WTC11 (cell line): ENCODE data around the gene PTX4. TPM values are rescaled to one million over a fixed set of nuclear protein-coding genes. Genes with fewer than 3 reads are reported as not detected.

ENCODE experiments used
- ATAC-seq: fragments of 200-7000 bp; cut with Tn5 transposase; 2 replicates; pipeline ENCODE4 v1.10.0; 2021; ENCODE audit warnings: mild to moderate bottlenecking, moderate library complexity
- CTCF ChIA-PET: fragments of 300-600 bp; sonication (Branson Sonifier 250); formaldehyde crosslinking; loops from one replicate; lab custom pipeline; 2021; ENCODE audit warnings: antibody characterized with exemption; lab: Charles Lee
- POLR2A ChIA-PET: fragments of 350-600 bp; sonication (Branson Sonifier 250); formaldehyde crosslinking; loops from one replicate; lab custom pipeline; 2021; ENCODE audit warnings: antibody characterized with exemption; lab: Charles Lee
- DNase-seq: peaks from one replicate; pipeline ENCODE4 v3.0.0; 2021; ENCODE audit warnings: low spot score
- H3K27ac Mint-ChIP-seq: 2 replicates; pipeline ENCODE4 v1.8.0; 2021; ENCODE audit warnings: mixed read lengths
- H3K27me3 Mint-ChIP-seq: 2 replicates; pipeline ENCODE4 v1.8.0; 2021; ENCODE audit warnings: low read depth, mild to moderate bottlenecking, moderate library complexity, mixed read lengths
- H3K36me3 Mint-ChIP-seq: 2 replicates; pipeline ENCODE4 v1.8.0; 2021; ENCODE audit warnings: mixed read lengths
- H3K4me1 Mint-ChIP-seq: 2 replicates; pipeline ENCODE4 v1.8.0; 2022; ENCODE audit warnings: mixed read lengths
- H3K4me3 Mint-ChIP-seq: 2 replicates; pipeline ENCODE4 v1.8.0; 2021; ENCODE audit warnings: mild to moderate bottlenecking, moderate library complexity, mixed read lengths
- H3K9me3 Mint-ChIP-seq: 2 replicates; pipeline ENCODE4 v1.8.0; 2021; ENCODE audit warnings: mixed read lengths
- CREM ChIP-seq: sonication (generic); formaldehyde crosslinking; IDR thresholded peaks from 2 replicates; pipeline ENCODE4 v1.8.1; 2022; ENCODE audit warnings: mild to moderate bottlenecking, missing genetic modification reagents, moderate library complexity
- HMGXB4 ChIP-seq: sonication (generic); formaldehyde crosslinking; IDR thresholded peaks from 2 replicates; pipeline ENCODE4 v1.8.1; 2023; ENCODE audit warnings: mild to moderate bottlenecking, moderate library complexity, missing genetic modification reagents
- NFE2L1 ChIP-seq: sonication (generic); formaldehyde crosslinking; IDR thresholded peaks from 2 replicates; pipeline ENCODE4 v1.8.1; 2023; ENCODE audit warnings: missing genetic modification reagents
- NFYB ChIP-seq: sonication (generic); formaldehyde crosslinking; conservative IDR thresholded peaks from 2 replicates; pipeline ENCODE4 v1.8.0; 2022; ENCODE audit warnings: low read depth, missing genetic modification reagents
- RELA ChIP-seq: sonication (generic); formaldehyde crosslinking; IDR thresholded peaks from 2 replicates; pipeline ENCODE4 v1.8.1; 2022; ENCODE audit warnings: missing genetic modification reagents, mild to moderate bottlenecking, borderline replicate concordance
- USF2 ChIP-seq: sonication (generic); formaldehyde crosslinking; IDR thresholded peaks from 2 replicates; pipeline ENCODE4 v1.8.1; 2023; ENCODE audit warnings: mild to moderate bottlenecking, missing genetic modification reagents, moderate library complexity
- ZNF219 ChIP-seq: sonication (generic); formaldehyde crosslinking; IDR thresholded peaks from 2 replicates; pipeline ENCODE4 v1.8.0; 2023; ENCODE audit warnings: missing genetic modification reagents, mild to moderate bottlenecking, borderline replicate concordance
- ZNF423 ChIP-seq: fragments of 250-450 bp; sonication (Bioruptor Pico); IDR thresholded peaks from 2 replicates; pipeline ENCODE4 v2.1.2; 2022; ENCODE audit warnings: mild to moderate bottlenecking, moderate library complexity
- total RNA-seq: library from RNA; stranded (reverse); gene quantifications from 3 replicates; pipeline ENCODE4 v1.2.3, GENCODE V29; 2021
- TF ChIP-seq, protein P1 (sequence below): fragments of 250-450 bp; sonication (Bioruptor Pico); IDR thresholded peaks from 2 replicates; pipeline ENCODE4 v1.9.0; 2021; ENCODE audit warnings: mild to moderate bottlenecking, borderline replicate concordance
- TF ChIP-seq, protein P2 (sequence below): sonication (generic); formaldehyde crosslinking; IDR thresholded peaks from 2 replicates; pipeline ENCODE4 v1.8.1; 2022; ENCODE audit warnings: missing genetic modification reagents, borderline replicate concordance
- TF ChIP-seq, protein P3 (sequence below): sonication (generic); formaldehyde crosslinking; IDR thresholded peaks from 2 replicates; pipeline ENCODE4 v1.8.0; 2022; ENCODE audit warnings: mild to moderate bottlenecking, missing genetic modification reagents
- TF ChIP-seq, protein P4 (sequence below): sonication (generic); formaldehyde crosslinking; IDR thresholded peaks from 2 replicates; pipeline ENCODE4 v1.8.1; 2023; ENCODE audit warnings: mild to moderate bottlenecking, missing genetic modification reagents, borderline replicate concordance
- TF ChIP-seq, protein P5 (sequence below): sonication (generic); formaldehyde crosslinking; IDR thresholded peaks from 2 replicates; pipeline ENCODE4 v1.8.1; 2022; ENCODE audit warnings: low read depth, missing genetic modification reagents, borderline replicate concordance

PTX4 gene
- total RNA-seq, 1 experiment from 2014 or later, result 0.26 TPM

DNA sequence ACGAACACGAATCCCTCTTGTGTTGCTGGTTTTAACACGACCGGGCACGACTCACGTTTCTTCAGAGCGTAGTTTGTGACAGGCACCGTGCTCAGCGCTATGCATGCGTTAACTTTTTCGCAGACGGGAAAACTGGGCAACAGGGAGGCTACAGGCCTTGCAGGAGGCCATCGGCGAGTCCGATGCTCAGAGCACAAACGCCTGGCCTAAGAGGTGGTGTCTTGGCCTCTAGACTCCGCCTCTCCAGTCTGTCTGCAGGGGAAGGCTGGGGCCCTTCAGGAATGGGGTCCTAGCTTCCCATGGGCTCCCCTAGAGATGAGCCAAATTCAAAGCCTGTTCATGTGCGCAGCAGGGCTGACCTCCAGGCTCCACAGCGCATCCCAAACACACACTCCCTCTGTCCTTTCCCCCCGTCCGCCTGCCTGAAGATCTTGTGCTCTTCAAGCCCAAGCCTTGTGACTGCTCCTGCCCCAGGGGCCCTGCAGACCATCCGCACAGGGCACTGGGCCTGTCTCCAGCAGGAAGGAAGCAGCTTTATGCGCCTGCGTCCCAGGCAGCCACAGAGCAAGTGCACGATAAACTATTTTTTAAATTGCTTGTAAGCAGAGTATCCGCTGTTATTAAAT is 17.1 kb downstream of the PTX4 start (continued):
- TF ChIP-seq, protein P1, sequence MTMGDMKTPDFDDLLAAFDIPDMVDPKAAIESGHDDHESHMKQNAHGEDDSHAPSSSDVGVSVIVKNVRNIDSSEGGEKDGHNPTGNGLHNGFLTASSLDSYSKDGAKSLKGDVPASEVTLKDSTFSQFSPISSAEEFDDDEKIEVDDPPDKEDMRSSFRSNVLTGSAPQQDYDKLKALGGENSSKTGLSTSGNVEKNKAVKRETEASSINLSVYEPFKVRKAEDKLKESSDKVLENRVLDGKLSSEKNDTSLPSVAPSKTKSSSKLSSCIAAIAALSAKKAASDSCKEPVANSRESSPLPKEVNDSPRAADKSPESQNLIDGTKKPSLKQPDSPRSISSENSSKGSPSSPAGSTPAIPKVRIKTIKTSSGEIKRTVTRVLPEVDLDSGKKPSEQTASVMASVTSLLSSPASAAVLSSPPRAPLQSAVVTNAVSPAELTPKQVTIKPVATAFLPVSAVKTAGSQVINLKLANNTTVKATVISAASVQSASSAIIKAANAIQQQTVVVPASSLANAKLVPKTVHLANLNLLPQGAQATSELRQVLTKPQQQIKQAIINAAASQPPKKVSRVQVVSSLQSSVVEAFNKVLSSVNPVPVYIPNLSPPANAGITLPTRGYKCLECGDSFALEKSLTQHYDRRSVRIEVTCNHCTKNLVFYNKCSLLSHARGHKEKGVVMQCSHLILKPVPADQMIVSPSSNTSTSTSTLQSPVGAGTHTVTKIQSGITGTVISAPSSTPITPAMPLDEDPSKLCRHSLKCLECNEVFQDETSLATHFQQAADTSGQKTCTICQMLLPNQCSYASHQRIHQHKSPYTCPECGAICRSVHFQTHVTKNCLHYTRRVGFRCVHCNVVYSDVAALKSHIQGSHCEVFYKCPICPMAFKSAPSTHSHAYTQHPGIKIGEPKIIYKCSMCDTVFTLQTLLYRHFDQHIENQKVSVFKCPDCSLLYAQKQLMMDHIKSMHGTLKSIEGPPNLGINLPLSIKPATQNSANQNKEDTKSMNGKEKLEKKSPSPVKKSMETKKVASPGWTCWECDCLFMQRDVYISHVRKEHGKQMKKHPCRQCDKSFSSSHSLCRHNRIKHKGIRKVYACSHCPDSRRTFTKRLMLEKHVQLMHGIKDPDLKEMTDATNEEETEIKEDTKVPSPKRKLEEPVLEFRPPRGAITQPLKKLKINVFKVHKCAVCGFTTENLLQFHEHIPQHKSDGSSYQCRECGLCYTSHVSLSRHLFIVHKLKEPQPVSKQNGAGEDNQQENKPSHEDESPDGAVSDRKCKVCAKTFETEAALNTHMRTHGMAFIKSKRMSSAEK (CRISPR knock-in tag), result no peak
- no peak for TF ChIP-seq USF2

DNA sequence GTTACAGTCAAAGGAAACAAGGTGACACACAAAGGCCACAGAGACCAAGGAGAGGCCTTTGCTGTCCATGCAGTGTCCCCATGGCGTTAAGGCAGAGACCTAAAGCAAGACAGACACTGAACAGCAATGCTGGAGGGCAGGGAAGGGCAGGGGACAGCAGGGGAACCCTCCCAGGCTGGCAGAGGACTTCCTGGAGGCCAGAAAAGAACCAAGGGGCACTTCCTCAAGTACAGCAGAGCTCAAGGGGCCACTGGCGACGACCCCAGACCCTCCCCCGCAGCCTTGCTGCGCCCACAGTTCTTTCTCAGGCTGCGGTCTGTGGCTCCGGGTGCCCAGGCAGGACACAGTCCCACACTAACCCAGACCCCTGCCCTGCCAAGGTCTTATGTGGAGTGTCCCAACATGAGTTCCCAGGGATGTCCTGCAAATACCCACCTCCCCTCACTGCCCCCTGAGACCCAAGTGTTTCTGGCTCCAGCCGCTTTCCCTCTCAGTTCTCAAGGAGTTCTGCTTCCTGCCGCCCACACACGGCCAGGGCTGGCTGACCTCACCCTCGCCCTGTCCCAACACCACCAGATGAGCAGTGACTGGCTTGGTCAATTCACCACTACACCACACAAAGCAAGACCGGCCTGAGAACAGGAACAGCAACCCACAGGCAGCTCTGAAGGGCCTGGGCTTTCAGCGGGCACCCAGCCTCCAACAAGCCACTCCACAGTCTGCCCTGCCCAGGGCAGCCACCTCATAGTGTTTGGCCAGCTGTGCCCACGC is 18.1 kb downstream of the PTX4 start:
- no peaks in the 10 kb centered on the region for H3K36me3 Mint-ChIP-seq
- DNase-seq, result no peak
- H3K4me1 Mint-ChIP-seq, result peaks cover 6% of the 10 kb centered on the region
- peak overlapping the region; percentile 74 for H3K27ac Mint-ChIP-seq
- TF ChIP-seq NFYB (CRISPR knock-in tag), result no peak
- TF ChIP-seq, protein P2, sequence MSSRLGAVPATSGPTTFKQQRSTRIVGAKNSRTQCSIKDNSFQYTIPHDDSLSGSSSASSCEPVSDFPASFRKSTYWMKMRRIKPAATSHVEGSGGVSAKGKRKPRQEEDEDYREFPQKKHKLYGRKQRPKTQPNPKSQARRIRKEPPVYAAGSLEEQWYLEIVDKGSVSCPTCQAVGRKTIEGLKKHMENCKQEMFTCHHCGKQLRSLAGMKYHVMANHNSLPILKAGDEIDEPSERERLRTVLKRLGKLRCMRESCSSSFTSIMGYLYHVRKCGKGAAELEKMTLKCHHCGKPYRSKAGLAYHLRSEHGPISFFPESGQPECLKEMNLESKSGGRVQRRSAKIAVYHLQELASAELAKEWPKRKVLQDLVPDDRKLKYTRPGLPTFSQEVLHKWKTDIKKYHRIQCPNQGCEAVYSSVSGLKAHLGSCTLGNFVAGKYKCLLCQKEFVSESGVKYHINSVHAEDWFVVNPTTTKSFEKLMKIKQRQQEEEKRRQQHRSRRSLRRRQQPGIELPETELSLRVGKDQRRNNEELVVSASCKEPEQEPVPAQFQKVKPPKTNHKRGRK (CRISPR knock-in tag), result no peak
- TF ChIP-seq, protein P3, sequence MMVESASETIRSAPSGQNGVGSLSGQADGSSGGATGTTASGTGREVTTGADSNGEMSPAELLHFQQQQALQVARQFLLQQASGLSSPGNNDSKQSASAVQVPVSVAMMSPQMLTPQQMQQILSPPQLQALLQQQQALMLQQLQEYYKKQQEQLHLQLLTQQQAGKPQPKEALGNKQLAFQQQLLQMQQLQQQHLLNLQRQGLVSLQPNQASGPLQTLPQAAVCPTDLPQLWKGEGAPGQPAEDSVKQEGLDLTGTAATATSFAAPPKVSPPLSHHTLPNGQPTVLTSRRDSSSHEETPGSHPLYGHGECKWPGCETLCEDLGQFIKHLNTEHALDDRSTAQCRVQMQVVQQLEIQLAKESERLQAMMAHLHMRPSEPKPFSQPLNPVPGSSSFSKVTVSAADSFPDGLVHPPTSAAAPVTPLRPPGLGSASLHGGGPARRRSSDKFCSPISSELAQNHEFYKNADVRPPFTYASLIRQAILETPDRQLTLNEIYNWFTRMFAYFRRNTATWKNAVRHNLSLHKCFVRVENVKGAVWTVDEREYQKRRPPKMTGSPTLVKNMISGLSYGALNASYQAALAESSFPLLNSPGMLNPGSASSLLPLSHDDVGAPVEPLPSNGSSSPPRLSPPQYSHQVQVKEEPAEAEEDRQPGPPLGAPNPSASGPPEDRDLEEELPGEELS (CRISPR knock-in tag), result no peak
- TF ChIP-seq, protein P4, sequence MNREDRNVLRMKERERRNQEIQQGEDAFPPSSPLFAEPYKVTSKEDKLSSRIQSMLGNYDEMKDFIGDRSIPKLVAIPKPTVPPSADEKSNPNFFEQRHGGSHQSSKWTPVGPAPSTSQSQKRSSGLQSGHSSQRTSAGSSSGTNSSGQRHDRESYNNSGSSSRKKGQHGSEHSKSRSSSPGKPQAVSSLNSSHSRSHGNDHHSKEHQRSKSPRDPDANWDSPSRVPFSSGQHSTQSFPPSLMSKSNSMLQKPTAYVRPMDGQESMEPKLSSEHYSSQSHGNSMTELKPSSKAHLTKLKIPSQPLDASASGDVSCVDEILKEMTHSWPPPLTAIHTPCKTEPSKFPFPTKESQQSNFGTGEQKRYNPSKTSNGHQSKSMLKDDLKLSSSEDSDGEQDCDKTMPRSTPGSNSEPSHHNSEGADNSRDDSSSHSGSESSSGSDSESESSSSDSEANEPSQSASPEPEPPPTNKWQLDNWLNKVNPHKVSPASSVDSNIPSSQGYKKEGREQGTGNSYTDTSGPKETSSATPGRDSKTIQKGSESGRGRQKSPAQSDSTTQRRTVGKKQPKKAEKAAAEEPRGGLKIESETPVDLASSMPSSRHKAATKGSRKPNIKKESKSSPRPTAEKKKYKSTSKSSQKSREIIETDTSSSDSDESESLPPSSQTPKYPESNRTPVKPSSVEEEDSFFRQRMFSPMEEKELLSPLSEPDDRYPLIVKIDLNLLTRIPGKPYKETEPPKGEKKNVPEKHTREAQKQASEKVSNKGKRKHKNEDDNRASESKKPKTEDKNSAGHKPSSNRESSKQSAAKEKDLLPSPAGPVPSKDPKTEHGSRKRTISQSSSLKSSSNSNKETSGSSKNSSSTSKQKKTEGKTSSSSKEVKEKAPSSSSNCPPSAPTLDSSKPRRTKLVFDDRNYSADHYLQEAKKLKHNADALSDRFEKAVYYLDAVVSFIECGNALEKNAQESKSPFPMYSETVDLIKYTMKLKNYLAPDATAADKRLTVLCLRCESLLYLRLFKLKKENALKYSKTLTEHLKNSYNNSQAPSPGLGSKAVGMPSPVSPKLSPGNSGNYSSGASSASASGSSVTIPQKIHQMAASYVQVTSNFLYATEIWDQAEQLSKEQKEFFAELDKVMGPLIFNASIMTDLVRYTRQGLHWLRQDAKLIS (CRISPR knock-in tag), result no peak
- TF ChIP-seq, protein P5, sequence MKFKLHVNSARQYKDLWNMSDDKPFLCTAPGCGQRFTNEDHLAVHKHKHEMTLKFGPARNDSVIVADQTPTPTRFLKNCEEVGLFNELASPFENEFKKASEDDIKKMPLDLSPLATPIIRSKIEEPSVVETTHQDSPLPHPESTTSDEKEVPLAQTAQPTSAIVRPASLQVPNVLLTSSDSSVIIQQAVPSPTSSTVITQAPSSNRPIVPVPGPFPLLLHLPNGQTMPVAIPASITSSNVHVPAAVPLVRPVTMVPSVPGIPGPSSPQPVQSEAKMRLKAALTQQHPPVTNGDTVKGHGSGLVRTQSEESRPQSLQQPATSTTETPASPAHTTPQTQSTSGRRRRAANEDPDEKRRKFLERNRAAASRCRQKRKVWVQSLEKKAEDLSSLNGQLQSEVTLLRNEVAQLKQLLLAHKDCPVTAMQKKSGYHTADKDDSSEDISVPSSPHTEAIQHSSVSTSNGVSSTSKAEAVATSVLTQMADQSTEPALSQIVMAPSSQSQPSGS (CRISPR knock-in tag), result no peak
- no peak for TF ChIP-seq ZNF423 (CRISPR knock-in tag)
- no peak for TF ChIP-seq USF2
- TF ChIP-seq HMGXB4, result no peak
- TF ChIP-seq NFE2L1 (CRISPR knock-in tag), result no peak
- no peak for TF ChIP-seq RELA (CRISPR knock-in tag)
- TF ChIP-seq ZNF219 (CRISPR knock-in tag), result no peak
- TF ChIP-seq CREM, result no peak
- H3K9me3 Mint-ChIP-seq, result no peaks in the 10 kb centered on the region
- no peaks in the 10 kb centered on the region for H3K27me3 Mint-ChIP-seq
- no peak for ATAC-seq
- POLR2A ChIA-PET, result interaction anchor here (0.8 to 0.9 kb wide), 2 partner anchors 50 to 300 kb away, joined by 3 read pairs; partner anchors contain the start of gene UQCC4
- CTCF ChIA-PET, result interaction anchor here (1.6 kb wide), 1 partner anchor 40 kb away, joined by 3 read pairs; no protein-coding TSS in a partner anchor
- no peak overlapping the region for H3K4me3 Mint-ChIP-seq
